Measurements from ENCODE around the gene WDR6.
"Not testable (repeated sequence)": the region's sequence is repeated elsewhere in the genome, so short reads cannot be mapped to it uniquely, and the experiment has no call there.

The WDR6 gene

GRCh38 chr3:48990636-48991469 lies 16.3 kb upstream of the WDR6 start:
- peak; percentile 46 for DNase-seq (ENCODE audit: low spot score)

- no peak for DNase-seq (ENCODE audit: low spot score)
These were observed 15.2 kb upstream of the WDR6 start for GRCh38 chr3:48991851-48992545.

- DNase-seq (ENCODE audit: low spot score), result no peak
These were observed 13.4 kb upstream of the WDR6 start for GRCh38 chr3:48993834-48994233.

- DNase-seq (ENCODE audit: low spot score), result no peak
These were observed 10.6 kb upstream of the WDR6 start for GRCh38 chr3:48996640-48997039.

- DNase-seq (ENCODE audit: low spot score), result no peak
These were observed 10.0 kb upstream of the WDR6 start for GRCh38 chr3:48997102-48997635.

GRCh38 chr3:48997714-48998637 lies 9.2 kb upstream of the WDR6 start:
- DNase-seq (ENCODE audit: low spot score), result peak; percentile 35

GRCh38 chr3:48999085-48999858 lies 7.9 kb upstream of the WDR6 start:
- DNase-seq (ENCODE audit: low spot score), result no peak

GRCh38 chr3:49001155-49001554 lies 6.0 kb upstream of the WDR6 start:
- no peak for DNase-seq (ENCODE audit: low spot score)

- DNase-seq (ENCODE audit: low spot score), result no peak
These were observed 2.6 kb upstream of the WDR6 start for GRCh38 chr3:49004352-49005302.

- no peak for DNase-seq (ENCODE audit: low spot score)
These were observed 1.9 kb upstream of the WDR6 start for GRCh38 chr3:49005303-49005680.

GRCh38 chr3:49005998-49006397 lies 1.2 kb upstream of the WDR6 start:
- no peak for DNase-seq (ENCODE audit: low spot score)

GRCh38 chr3:49006408-49007067 lies 653 bp upstream of the WDR6 start:
- peak; percentile 48 for DNase-seq (ENCODE audit: low spot score)

- DNase-seq (ENCODE audit: low spot score), result peak; percentile 77
These were observed 759 bp downstream of the WDR6 start for GRCh38 chr3:49007771-49008528.

GRCh38 chr3:49008627-49009026 lies 1.4 kb downstream of the WDR6 start:
- not testable (repeated sequence) for DNase-seq (ENCODE audit: low spot score)

- no peak for DNase-seq (ENCODE audit: low spot score)
These were observed 2.2 kb downstream of the WDR6 start for GRCh38 chr3:49009396-49009795.

- no peak for DNase-seq (ENCODE audit: low spot score)
These were observed 5.3 kb downstream of the WDR6 start for GRCh38 chr3:49012441-49013017.

GRCh38 chr3:49013113-49013737 lies 6.0 kb downstream of the WDR6 start:
- DNase-seq (ENCODE audit: low spot score), result no peak

Data from globus pallidus (tissue), 1 donor.